Spleen (tissue), 11 donors: Measurements from ENCODE around the gene LHB. TPM values are rescaled to one million over a fixed set of nuclear protein-coding genes. Genes with fewer than 3 reads are reported as not detected.

Source experiments
- DNase-seq: peaks from one replicate; pipeline ENCODE4 v3.0.0-alpha.2; 2020
- H3K27ac ChIP-seq, 8 donors: fragments of 200-600 bp; sonication (generic) in 7 of 8; 1 replicate in 4 of 8; 2 replicates in 4 of 8; pipeline versions ENCODE4 v1.5.0 to v1.8.0; 2016 to 2021; ENCODE audit warnings: inconsistent platforms in 4 of 8, mild to moderate bottlenecking in 4 of 8, moderate library complexity in 1 of 8
- H3K27me3 ChIP-seq, 7 donors: fragments of 200-600 bp; sonication (generic) in 6 of 7; replicated peaks in 1 of 7; 1 replicate in 4 of 7; 2 replicates in 3 of 7; pipeline versions ENCODE4 v1.5.0 to v1.8.0; 2016 to 2021; ENCODE audit warnings: inconsistent platforms in 3 of 7, mild to moderate bottlenecking in 1 of 7
- H3K36me3 ChIP-seq, 6 donors: fragments of 200-600 bp; sonication (generic) in 5 of 6; 1 replicate in 4 of 6; 2 replicates in 2 of 6; pipeline versions ENCODE4 v1.5.0 to v1.8.0; 2016 to 2021; ENCODE audit warnings: inconsistent platforms in 2 of 6
- H3K4me1 ChIP-seq, 6 donors: fragments of 200-600 bp; sonication (generic) in 5 of 6; 1 replicate in 3 of 6; 2 replicates in 3 of 6; pipeline versions ENCODE4 v1.5.0 to v1.8.0; 2016 to 2021; ENCODE audit warnings: inconsistent platforms in 3 of 6
- H3K4me3 ChIP-seq, 8 donors: fragments of 200-600 bp; sonication (generic) in 7 of 8; 1 replicate in 4 of 8; 2 replicates in 4 of 8; pipeline versions ENCODE4 v1.5.0 to v1.8.0; 2016 to 2021; ENCODE audit warnings: inconsistent platforms in 4 of 8, mild to moderate bottlenecking in 4 of 8, moderate library complexity in 2 of 8
- H3K9me3 ChIP-seq, 8 donors: fragments of 200-600 bp; sonication (generic) in 7 of 8; 1 replicate in 4 of 8; 2 replicates in 4 of 8; pipeline versions ENCODE4 v1.5.0 to v1.8.0; 2016 to 2021; ENCODE audit warnings: inconsistent platforms in 4 of 8
- POLR2A ChIP-seq, 3 donors: fragments of 450-650 bp; IDR thresholded peaks; one replicate each; pipeline ENCODE4 v1.5.1; 2017; ENCODE audit warnings: antibody characterized with exemption in 3 of 3, mild to moderate bottlenecking in 1 of 3
- POLR2AphosphoS5 ChIP-seq, 3 donors: sonication (generic); formaldehyde crosslinking; IDR thresholded peaks; one replicate each; pipeline ENCODE4 v1.5.1; 2017; ENCODE audit warnings: antibody characterized with exemption in 3 of 3
- WGBS, 5 donors: extraction: QIAGEN DNeasy Blood & Tissue Kit in 3 of 5; methylation state at CpG; one replicate each; pipeline versions ENCODE4 v1.1.5 to v1.1.7; 2013 to 2018; 5-methylcytosine and 5-hydroxymethylcytosine counted together
- intact Hi-C: fragments of 100-400 bp; cut with DNase I; formaldehyde crosslinking; loops from one replicate; pipeline ENCODE4 v1.15.0; 2023; ENCODE audit warnings: low total_unique reads
- polyA plus RNA-seq, 3 donors: library from polyadenylated mRNA; stranded (reverse); fragments of 200-250 nt; gene quantifications; one replicate each; pipeline ENCODE4 v1.2.1, GENCODE V29; 2013
- total RNA-seq, 7 donors: library from RNA; depleted of rRNA in 3 of 7; stranded (reverse); fragments of >200 nt in 3 of 7; fragmentation: NEBNext Ultra II Directional in 4 of 7; extraction: Animal tissue kit (Norgen Biotek cat#: 25700) in 4 of 7; gene quantifications; one replicate each; pipeline versions ENCODE4 v1.1.0 to v1.2.1, GENCODE V29; 2016 to 2021
- TF ChIP-seq, protein P1 (sequence below), 11 experiments: fragments of 200-600 bp in 7 of 11; fragments of 450-650 bp in 4 of 11; sonication (generic) in 4 of 11; IDR thresholded peaks in 8 of 11; conservative IDR thresholded peaks in 3 of 11; 1 replicate in 7 of 11; 2 replicates in 4 of 11; pipeline versions ENCODE4 v1.4.0 to v1.8.0; 2016 to 2021; ENCODE audit warnings: antibody characterized with exemption in 11 of 11, inconsistent platforms in 4 of 11, mild to moderate bottlenecking in 1 of 11
- donor health status: healthy with polysubstance abuse.
- donor health status: DM: no; HTN: no; CAD: no; lungs with moderate emphysema.
- donor health status: DM: no; HTN: no; CAD: no.
- donor health status: Bipolar disorder and iron deficiency.
- donor health status: healthy.
- donor health status: DM: no; HTN: no; CAD: no.
- donor health status: DM: yes; HTN: yes; CAD: no.

Gene LHB
- total and polyA plus RNA-seq, 10 donors = 0.50 to 1.5 (median 1.1) TPM; not detected in 6

DNA sequence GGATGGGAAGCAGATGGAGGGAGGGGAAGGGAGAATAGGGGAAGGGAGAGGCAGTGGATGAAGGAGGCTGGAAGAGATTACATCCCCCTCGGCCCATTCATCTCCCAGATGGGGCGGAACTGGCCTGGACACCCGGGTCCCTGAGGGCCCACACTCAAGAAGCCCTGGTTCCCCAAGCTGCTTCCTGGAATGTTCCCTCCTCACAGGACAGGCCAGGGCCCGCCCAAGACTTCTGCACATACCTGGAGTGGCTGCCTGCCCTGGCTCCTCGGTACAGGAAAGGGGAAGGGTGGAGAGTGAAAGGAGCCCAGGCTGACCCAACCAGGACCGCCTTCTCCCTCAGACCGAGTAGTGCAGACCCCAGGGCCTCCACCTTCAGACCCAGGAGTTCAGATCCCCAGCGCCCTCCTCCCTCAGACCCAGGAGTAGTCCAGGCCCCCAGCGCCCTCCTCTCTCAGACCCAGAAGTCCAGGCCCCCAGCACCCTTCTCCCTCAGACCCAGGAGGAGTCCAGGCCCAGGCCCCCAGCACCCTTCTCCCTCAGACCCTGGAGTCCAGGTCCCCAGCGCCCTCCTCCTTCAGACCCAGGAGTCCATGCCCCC, 47.2 kb upstream of the LHB start:
- Histone ChIP-seq H3K9me3 (no peaks in the 10 kb centered on the region), H3K27ac (no peak overlapping the region), H3K4me1 (peaks cover 0 to 10% (median 6%) of the 10 kb centered on the region in 6 donors), H3K27me3 (peaks cover 0 to 96% (median 57%) of the 10 kb centered on the region in 7 donors), H3K36me3 (no peaks in the 10 kb centered on the region), H3K4me3 (no peak overlapping the region)
- DNase-seq = no peak
- TF ChIP-seq POLR2A (IDR thresholded peaks at IDR 0.05) (no peak), POLR2AphosphoS5 (IDR thresholded peaks at IDR 0.05) (no peak)
- TF ChIP-seq, protein P1, sequence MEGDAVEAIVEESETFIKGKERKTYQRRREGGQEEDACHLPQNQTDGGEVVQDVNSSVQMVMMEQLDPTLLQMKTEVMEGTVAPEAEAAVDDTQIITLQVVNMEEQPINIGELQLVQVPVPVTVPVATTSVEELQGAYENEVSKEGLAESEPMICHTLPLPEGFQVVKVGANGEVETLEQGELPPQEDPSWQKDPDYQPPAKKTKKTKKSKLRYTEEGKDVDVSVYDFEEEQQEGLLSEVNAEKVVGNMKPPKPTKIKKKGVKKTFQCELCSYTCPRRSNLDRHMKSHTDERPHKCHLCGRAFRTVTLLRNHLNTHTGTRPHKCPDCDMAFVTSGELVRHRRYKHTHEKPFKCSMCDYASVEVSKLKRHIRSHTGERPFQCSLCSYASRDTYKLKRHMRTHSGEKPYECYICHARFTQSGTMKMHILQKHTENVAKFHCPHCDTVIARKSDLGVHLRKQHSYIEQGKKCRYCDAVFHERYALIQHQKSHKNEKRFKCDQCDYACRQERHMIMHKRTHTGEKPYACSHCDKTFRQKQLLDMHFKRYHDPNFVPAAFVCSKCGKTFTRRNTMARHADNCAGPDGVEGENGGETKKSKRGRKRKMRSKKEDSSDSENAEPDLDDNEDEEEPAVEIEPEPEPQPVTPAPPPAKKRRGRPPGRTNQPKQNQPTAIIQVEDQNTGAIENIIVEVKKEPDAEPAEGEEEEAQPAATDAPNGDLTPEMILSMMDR (IDR thresholded peaks at IDR 0.05 in 8 of 11, conservative IDR thresholded peaks at IDR 0.05 in 3 of 11) = no peak
- 50 to 58% (median 51%) methylated on average over 6 to 10 of the region's 10 CpGs for WGBS, 5 donors
- intact Hi-C loops = no loop called here

DNA sequence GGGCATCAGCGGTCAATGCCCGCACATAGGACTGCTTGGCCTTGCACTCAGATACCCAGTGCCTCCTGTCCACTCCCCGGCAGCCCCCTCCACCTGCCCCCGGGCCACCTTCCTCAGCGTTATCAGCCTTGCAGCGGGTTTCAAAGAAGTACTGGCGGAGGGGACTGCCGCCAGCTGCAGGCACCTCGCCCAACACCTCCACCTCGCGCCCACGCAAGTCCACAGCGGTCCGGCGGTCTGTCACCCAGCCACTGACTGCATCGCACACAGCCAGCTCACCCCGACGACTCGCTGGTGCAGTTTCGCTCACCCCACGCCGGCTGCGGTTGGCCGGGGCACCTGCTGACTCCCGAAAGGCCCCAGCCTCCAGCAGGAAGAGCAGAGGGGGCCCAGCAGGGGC, 44.6 kb upstream of the LHB start:
- WGBS, 5 donors = 42 to 64% (median 54%) methylated on average over 9 to 25 of the region's 25 CpGs
- intact Hi-C loops = no loop called here
- TF ChIP-seq, protein P1 (IDR thresholded peaks at IDR 0.05 in 8 of 11, conservative IDR thresholded peaks at IDR 0.05 in 3 of 11) = no peak
- no peak for TF ChIP-seq POLR2A (IDR thresholded peaks at IDR 0.05)
- no peak for TF ChIP-seq POLR2AphosphoS5 (IDR thresholded peaks at IDR 0.05)

DNA sequence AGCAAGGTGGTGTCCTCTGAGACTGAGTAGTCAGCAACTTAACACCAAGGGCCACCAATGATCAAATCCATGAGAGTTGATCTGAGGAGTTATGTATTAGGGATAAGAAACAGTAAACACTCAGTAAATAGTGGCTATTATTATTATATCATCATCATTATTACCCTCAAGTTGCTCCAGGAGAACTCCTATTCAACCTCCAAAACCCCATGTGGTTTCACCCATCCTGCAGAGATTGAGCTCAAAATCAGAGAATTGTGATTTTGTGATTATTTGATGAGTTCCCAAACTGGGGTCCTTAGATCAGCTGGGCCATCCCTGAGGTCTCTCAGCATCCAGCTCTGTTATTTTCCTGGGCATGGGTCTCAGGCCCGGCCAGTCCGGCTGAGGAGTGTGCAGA, 44.1 kb upstream of the LHB start:
- H3K9me3 ChIP-seq = no peaks in the 10 kb centered on the region
- peaks cover 0 to 96% (median 59%) of the 10 kb centered on the region in 7 donors for H3K27me3 ChIP-seq
- DNase-seq = no peak
- WGBS, 5 donors = 83 to 96% (median 89%) methylated on average over 2 of the region's 2 CpGs
- H3K4me3 ChIP-seq = no peak overlapping the region
- intact Hi-C loops = no loop called here
- no peaks in the 10 kb centered on the region for H3K36me3 ChIP-seq
- no peak overlapping the region for H3K27ac ChIP-seq
- TF ChIP-seq, protein P1 (IDR thresholded peaks at IDR 0.05 in 8 of 11, conservative IDR thresholded peaks at IDR 0.05 in 3 of 11) = no peak
- TF ChIP-seq POLR2A (IDR thresholded peaks at IDR 0.05) = no peak
- no peak for TF ChIP-seq POLR2AphosphoS5 (IDR thresholded peaks at IDR 0.05)
- peaks cover 18 to 36% (median 27%) of the 10 kb centered on the region in 6 donors for H3K4me1 ChIP-seq

More for the DNA sequence above, 44.6 kb upstream of the LHB start:
- Histone ChIP-seq H3K36me3 (no peaks in the 10 kb centered on the region), H3K4me1 (peaks cover 14 to 31% (median 22%) of the 10 kb centered on the region in 6 donors), H3K9me3 (no peaks in the 10 kb centered on the region), H3K27ac (no peak overlapping the region), H3K27me3 (peaks cover 0 to 96% (median 62%) of the 10 kb centered on the region in 7 donors), H3K4me3 (no peak overlapping the region)
- no peak for DNase-seq

DNA sequence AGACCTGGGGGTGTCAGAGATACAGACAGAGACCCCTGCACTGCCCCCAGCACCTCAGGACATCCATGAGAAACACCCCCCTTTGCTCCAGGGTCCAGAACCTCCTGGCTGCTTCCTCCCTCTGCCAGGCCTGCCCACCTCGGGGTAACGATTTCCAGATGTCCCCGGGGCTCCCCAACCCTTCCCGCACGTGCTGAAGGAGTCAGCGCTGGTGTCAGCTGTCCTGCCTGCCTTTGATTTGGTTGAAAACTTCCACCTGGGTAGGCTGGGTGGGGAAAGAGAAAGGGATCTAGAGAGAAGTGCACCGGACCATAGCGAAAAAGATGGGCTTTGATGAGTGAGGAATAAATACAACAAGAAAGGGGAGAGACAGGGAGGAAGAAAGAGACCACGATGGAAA, 42.2 kb upstream of the LHB start:
- intact Hi-C loops = no loop called here
- Histone ChIP-seq H3K36me3 (no peaks in the 10 kb centered on the region), H3K27me3 (peaks cover 0 to 90% (median 41%) of the 10 kb centered on the region in 7 donors), H3K9me3 (no peaks in the 10 kb centered on the region), H3K4me1 (peaks cover 14 to 30% (median 23%) of the 10 kb centered on the region in 6 donors), H3K4me3 (no peak overlapping the region), H3K27ac (no peak overlapping the region)
- 53 to 69% (median 60%) methylated on average over 9 of the region's 9 CpGs for WGBS, 5 donors
- no peak for TF ChIP-seq POLR2AphosphoS5 (IDR thresholded peaks at IDR 0.05)
- DNase-seq = no peak
